ENCODE data around the gene GSG1L2.
A peak's percentile ranks its signal among the peaks of the same experiment; 100 is the strongest.

GSG1L2 gene

GRCh38 chr17:9783050-9783449 lies 38.8 kb downstream of the GSG1L2 start:
- Histone ChIP-seq H3K4me3 (no peak overlapping the region), H3K27ac (no peak overlapping the region)
- no peak for DNase-seq (ENCODE audit: low spot score)
- TF ChIP-seq, protein P1, sequence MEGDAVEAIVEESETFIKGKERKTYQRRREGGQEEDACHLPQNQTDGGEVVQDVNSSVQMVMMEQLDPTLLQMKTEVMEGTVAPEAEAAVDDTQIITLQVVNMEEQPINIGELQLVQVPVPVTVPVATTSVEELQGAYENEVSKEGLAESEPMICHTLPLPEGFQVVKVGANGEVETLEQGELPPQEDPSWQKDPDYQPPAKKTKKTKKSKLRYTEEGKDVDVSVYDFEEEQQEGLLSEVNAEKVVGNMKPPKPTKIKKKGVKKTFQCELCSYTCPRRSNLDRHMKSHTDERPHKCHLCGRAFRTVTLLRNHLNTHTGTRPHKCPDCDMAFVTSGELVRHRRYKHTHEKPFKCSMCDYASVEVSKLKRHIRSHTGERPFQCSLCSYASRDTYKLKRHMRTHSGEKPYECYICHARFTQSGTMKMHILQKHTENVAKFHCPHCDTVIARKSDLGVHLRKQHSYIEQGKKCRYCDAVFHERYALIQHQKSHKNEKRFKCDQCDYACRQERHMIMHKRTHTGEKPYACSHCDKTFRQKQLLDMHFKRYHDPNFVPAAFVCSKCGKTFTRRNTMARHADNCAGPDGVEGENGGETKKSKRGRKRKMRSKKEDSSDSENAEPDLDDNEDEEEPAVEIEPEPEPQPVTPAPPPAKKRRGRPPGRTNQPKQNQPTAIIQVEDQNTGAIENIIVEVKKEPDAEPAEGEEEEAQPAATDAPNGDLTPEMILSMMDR (IDR thresholded peaks at IDR 0.05), result no peak

- no peak overlapping the region for H3K4me3 ChIP-seq
- TF ChIP-seq, protein P1 (IDR thresholded peaks at IDR 0.05), result no peak
- no peak overlapping the region for H3K27ac ChIP-seq
- DNase-seq (ENCODE audit: low spot score), result no peak
Observed at GRCh38 chr17:9780552-9780951, 41.3 kb downstream of the GSG1L2 start.

DNA sequence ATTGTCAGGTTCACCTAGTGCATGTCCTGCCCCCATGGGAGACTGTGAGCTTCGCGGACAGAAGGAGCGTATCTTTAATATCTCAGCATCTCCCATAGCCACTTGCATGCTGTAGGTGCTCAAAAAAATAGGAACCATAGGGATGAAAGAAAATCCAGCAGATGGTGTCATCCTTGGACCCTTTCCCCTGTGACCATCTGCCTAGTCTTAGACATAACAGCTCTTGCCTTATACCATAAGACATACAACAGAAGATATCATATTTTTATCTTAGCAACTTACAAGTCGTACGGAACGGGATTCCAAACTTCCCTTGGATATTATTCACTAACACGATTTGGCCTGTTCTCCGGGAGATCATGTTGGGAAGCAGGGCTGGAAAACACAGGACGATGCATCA lies 45.0 kb downstream of the GSG1L2 start:
- TF ChIP-seq, protein P1 (IDR thresholded peaks at IDR 0.05), result no peak
- no peak for DNase-seq (ENCODE audit: low spot score)
- Histone ChIP-seq H3K4me3 (no peak overlapping the region), H3K27ac (no peak overlapping the region)

DNA sequence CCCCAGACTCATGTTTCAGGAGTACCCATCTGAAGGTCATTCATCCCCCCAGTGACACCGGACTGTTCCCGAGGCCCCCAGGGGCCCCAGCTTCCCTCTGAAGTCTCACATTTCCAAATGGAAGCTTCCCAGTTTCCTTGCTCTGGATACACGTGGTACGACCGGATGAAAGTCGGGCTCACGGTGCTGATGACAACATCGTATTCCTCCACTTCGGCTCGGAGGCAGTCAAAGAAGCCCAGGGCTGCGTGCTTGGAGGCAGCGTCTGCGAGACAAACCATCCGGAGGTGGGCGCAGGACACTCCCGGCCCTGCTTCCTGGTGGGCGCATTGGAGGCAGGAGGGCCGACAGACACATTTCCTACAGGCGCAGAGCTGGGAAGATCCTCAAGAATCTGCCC lies 49.2 kb downstream of the GSG1L2 start:
- no peak overlapping the region for H3K27ac ChIP-seq
- DNase-seq (ENCODE audit: low spot score), result no peak
- TF ChIP-seq, protein P1 (IDR thresholded peaks at IDR 0.05), result no peak
- H3K4me3 ChIP-seq, result no peak overlapping the region

GRCh38 chr17:9771465-9771864 lies 50.4 kb downstream of the GSG1L2 start:
- H3K27ac ChIP-seq, result no peak overlapping the region
- no peak overlapping the region for H3K4me3 ChIP-seq
- peak; percentile 67 for DNase-seq (ENCODE audit: low spot score)
- TF ChIP-seq, protein P1 (IDR thresholded peaks at IDR 0.05), result no peak

DNA sequence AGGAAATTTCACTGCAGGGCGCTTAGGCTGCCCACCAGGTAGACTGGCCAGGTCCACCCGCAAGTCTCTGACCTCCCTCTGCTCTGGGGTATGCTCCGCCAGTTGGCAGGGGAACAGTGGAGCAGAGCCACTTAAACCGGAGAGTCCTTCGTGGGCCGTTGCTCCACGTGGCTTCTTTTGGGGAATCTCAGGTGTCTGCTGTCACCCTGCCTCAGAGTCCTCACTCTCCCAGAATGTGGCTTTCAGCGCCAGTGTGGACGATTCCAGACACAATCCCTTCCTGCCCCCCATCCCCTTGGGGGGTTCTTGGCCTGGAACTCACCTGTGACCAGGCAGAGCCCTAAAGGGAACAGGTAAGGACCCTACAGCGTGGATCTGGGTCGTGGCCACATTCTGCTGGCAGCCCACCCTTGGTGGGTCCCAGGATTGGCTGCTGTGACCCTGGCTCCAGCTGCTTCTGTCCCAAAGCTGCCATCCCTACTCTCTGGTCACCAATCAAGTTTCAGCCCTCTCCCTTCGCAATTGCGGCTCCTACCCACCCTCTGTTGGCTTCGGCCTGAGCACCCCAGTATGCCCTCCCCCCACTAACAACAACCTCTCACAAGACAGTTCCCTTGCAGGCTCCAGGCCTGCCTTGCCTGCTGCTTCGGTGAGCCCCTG lies 52.7 kb downstream of the GSG1L2 start:
- no peak overlapping the region for H3K27ac ChIP-seq
- H3K4me3 ChIP-seq, result no peak overlapping the region
- TF ChIP-seq, protein P1 (IDR thresholded peaks at IDR 0.05), result no peak
- DNase-seq (ENCODE audit: low spot score), result no peak

DNA sequence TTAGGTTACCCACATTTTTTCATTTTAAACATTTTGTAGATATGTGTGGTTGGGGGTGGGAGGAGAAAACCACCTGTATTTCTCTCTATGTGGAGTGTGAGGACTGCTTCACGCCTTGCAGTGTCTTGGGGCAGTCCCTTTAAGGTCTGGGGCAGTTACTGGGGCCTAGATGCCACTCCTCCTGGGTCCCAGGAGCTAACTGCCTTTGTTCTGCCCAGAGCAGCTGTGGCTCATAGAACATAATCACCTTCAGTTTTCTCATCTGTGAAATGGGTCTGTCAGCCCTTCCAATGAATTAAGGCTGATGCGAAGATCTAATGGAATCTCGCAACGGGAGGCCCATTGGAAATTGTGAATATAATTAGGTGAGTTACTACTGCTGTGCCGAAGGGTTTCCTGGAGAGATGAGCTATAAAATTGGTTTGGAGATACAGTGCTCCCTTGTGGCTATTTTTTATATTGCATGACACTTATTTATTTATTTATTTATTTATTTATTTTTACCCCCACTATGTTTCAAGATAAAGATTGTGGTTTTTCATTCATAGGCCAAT lies 53.4 kb downstream of the GSG1L2 start:
- Histone ChIP-seq H3K27ac (no peak overlapping the region), H3K4me3 (no peak overlapping the region)
- TF ChIP-seq, protein P1 (IDR thresholded peaks at IDR 0.05), result peak; percentile 54
- DNase-seq (ENCODE audit: low spot score), result peak; percentile 8

Measured in coronary artery (tissue), 2 donors.